Colonic mucosa (tissue), 4 donors: Measurements from ENCODE around the gene SLC25A21. TPM values are rescaled to one million over a fixed set of nuclear protein-coding genes. Genes with fewer than 3 reads are reported as not detected.
"Not testable (repeated sequence)": the region's sequence is repeated elsewhere in the genome, so short reads cannot be mapped to it uniquely, and the experiment has no call there.

Experiments used
- DNase-seq: peaks from one replicate; pipeline ENCODE4 v3.0.0-alpha.2; 2020
- H3K27ac ChIP-seq: fragments of 200-600 bp; one replicate; pipeline ENCODE4 v1.8.0; 2021
- H3K27me3 ChIP-seq: fragments of 200-600 bp; one replicate; pipeline ENCODE4 v1.8.0; 2021
- H3K36me3 ChIP-seq: fragments of 200-600 bp; one replicate; pipeline ENCODE4 v1.8.0; 2021
- H3K4me1 ChIP-seq: fragments of 200-600 bp; one replicate; pipeline ENCODE4 v1.8.0; 2021; ENCODE audit warnings: mild to moderate bottlenecking
- H3K4me3 ChIP-seq: fragments of 200-600 bp; one replicate; pipeline ENCODE4 v1.8.0; 2021
- H3K9ac ChIP-seq, 2 donors: one replicate each; pipeline ENCODE4 v1.7.0; 2013; ENCODE audit warnings: control low read depth in 2 of 2, low read depth in 2 of 2, low read length in 2 of 2
- H3K9me3 ChIP-seq: fragments of 200-600 bp; one replicate; pipeline ENCODE4 v1.8.0; 2021
- CTCF ChIP-seq: fragments of 200-600 bp; IDR thresholded peaks from one replicate; pipeline ENCODE4 v1.8.0; 2022; ENCODE audit warnings: antibody characterized with exemption, mild to moderate bottlenecking
- intact Hi-C: fragments of 100-400 bp; cut with DNase I; formaldehyde crosslinking; loops from one replicate; pipeline ENCODE4 v1.14.1; 2022
- total RNA-seq, 2 donors: library from RNA; stranded (reverse); fragmentation: NEBNext Ultra II Directional in 1 of 2; extraction: Animal tissue kit (Norgen Biotek cat#: 25700) in 1 of 2; gene quantifications; one replicate each; pipeline ENCODE4 v1.2.1, GENCODE V29; 2021
- donor health status: healthy.
- donor health status: DM: no; HTN: no; CAD: no.
- donor health status: DM: no; HTN: no; CAD: no.

SLC25A21 gene
- total RNA-seq, 2 donors from 2014 or later: 0.77 to 0.82 TPM

DNA sequence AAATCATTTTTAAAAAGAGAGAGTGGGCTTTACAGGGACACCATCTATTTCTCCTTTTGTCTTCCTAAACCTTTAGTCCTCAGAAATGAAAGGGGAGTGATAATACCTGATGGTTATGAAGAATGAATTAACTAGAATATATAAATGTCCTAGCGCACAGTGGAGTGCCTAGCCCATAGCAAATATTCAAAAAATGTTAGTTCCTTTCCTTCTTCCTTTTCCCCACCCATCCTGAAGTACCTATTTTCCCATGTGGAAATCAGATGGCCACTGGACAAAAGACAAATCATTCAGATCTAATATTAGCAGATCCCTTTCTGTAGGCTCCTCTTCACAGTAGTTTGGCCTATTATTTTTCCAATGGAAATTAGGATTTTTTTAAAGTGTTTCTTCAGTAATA is 90.0 kb downstream of the SLC25A21 start:
- no peaks in the 10 kb centered on the region for H3K4me1 ChIP-seq
- no peaks in the 10 kb centered on the region for H3K9me3 ChIP-seq
- intact Hi-C loops: no loop called here
- no peak overlapping the region for H3K4me3 ChIP-seq
- no peak for DNase-seq
- H3K27ac ChIP-seq: no peak overlapping the region
- no peaks in the 10 kb centered on the region for H3K36me3 ChIP-seq
- H3K27me3 ChIP-seq: no peaks in the 10 kb centered on the region
- H3K9ac ChIP-seq: no peak overlapping the region
- no peak for TF ChIP-seq CTCF

DNA sequence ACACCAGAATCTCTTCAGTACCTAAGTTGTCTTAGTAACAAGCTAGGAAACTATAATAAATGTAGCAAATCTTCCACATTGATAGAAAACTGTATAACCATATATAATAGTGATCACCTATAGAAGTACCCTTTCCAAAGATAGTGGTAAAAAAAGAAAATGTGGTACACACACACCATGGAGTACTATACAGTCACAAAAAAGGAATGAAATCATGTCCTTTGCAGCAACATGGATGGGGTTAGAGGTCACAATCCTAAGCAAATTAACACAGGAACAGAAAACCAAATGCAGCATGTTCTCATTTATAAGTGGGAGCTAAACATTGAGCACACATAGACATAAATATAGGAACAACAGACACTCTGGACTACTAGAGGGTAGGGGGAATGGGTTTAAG is 90.5 kb downstream of the SLC25A21 start:
- DNase-seq: no peak
- intact Hi-C loops: no loop called here
- H3K4me1 ChIP-seq: no peaks in the 10 kb centered on the region
- no peak overlapping the region for H3K4me3 ChIP-seq
- no peaks in the 10 kb centered on the region for H3K36me3 ChIP-seq
- no peak overlapping the region for H3K27ac ChIP-seq
- no peak for TF ChIP-seq CTCF
- no peaks in the 10 kb centered on the region for H3K27me3 ChIP-seq
- H3K9ac ChIP-seq: no peak overlapping the region
- H3K9me3 ChIP-seq: no peaks in the 10 kb centered on the region

- no peaks in the 10 kb centered on the region for H3K9me3 ChIP-seq
- no peaks in the 10 kb centered on the region for H3K27me3 ChIP-seq
- no peaks in the 10 kb centered on the region for H3K36me3 ChIP-seq
- H3K9ac ChIP-seq: no peak overlapping the region
- H3K4me1 ChIP-seq: no peaks in the 10 kb centered on the region
- H3K4me3 ChIP-seq: no peak overlapping the region
- no peak for TF ChIP-seq CTCF
- intact Hi-C loops: no loop called here
- DNase-seq: no peak
- H3K27ac ChIP-seq: no peak overlapping the region
Measured at GRCh38 chr14:37081218-37081617, 91.2 kb downstream of the SLC25A21 start.

GRCh38 chr14:37078131-37078530 is 94.3 kb downstream of the SLC25A21 start:
- intact Hi-C loops: no loop called here

DNA sequence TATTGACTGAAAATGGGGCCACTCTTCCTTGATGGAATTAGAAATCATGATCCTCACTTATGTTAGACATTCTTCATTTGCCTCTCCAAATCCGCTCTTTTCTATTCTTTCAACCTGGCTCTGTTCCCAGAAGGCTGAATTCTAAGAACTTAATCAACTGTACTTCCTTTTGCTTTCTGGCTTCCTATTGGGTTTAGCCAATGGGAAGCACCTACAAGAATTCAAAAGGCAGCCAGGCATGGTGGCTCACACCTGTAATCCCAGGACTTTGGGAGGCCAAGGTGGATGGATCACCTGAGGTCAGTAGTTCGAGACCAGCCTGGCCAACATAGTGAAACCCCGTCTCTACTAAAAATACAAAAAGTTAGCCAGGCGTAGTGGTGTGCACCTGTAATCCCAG is 98.1 kb downstream of the SLC25A21 start:
- H3K4me1 ChIP-seq, H3K4me3 ChIP-seq, H3K9ac ChIP-seq, H3K9me3 ChIP-seq, DNase-seq, intact Hi-C loops, H3K36me3 ChIP-seq, H3K27ac ChIP-seq, H3K27me3 ChIP-seq: not testable (repeated sequence)

More at GRCh38 chr14:37078131-37078530, 94.3 kb downstream of the SLC25A21 start:
- H3K36me3 ChIP-seq: no peaks in the 10 kb centered on the region
- no peak overlapping the region for H3K9ac ChIP-seq
- no peaks in the 10 kb centered on the region for H3K4me1 ChIP-seq
- no peaks in the 10 kb centered on the region for H3K27me3 ChIP-seq
- no peak for DNase-seq
- no peaks in the 10 kb centered on the region for H3K9me3 ChIP-seq
- TF ChIP-seq CTCF: no peak
- no peak overlapping the region for H3K4me3 ChIP-seq
- no peak overlapping the region for H3K27ac ChIP-seq

DNA sequence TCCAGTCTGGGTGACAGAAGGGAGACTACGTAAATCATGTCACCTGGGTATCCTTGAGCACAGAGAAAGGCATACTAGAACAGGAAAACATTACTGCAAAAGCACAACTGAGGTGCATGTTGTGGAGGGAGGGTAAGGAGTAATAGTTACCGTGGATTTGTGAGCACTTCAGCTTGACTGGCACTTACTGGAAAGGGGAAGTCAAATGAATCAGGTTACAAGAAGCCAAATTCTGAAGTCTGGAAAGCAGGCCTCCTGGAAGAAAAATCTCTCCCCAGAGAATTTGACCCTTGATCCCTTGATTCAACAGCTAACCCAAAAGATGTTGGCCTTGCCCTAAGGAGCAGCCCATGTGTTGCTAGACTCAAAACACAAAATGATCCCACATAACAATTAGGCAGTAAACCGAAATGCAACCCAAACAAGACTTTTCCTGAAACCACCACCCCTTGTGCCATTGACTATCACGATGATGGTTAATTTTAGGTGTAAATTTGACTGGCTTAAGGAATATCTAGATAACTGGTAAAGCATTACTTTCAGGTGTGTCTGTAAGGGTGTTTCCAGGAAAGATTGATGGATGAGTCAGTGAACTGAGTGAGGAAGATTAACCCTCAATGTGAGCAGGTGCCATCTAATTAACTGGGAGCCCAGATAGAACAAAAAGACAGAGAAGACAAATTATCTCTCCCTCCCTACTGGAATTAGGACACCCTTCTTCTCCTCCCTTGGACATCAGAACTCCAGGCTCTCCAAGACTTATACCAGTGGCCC is 108.8 kb downstream of the SLC25A21 start:
- DNase-seq: no peak
- H3K4me3 ChIP-seq: no peak overlapping the region
- intact Hi-C loops: no loop called here

More for the DNA sequence above, 108.8 kb downstream of the SLC25A21 start:
- H3K9me3 ChIP-seq: no peaks in the 10 kb centered on the region
- no peak overlapping the region for H3K9ac ChIP-seq
- no peaks in the 10 kb centered on the region for H3K36me3 ChIP-seq
- no peak for TF ChIP-seq CTCF
- H3K27me3 ChIP-seq: no peaks in the 10 kb centered on the region
- no peaks in the 10 kb centered on the region for H3K4me1 ChIP-seq
- no peak overlapping the region for H3K27ac ChIP-seq
